Adrenal gland (tissue), 12 donors: ENCODE measurements around the gene ASH1L. TPM values are rescaled to one million over a fixed set of nuclear protein-coding genes. Genes with fewer than 3 reads are reported as not detected.
A peak's percentile ranks its signal among the peaks of the same experiment; 100 is the strongest.

Experiments used
- DNase-seq, 7 donors: peaks; one replicate each; pipeline ENCODE4 v3.0.0-alpha.2; 2019 to 2020
- H3K27ac ChIP-seq, 5 donors: fragments of 200-600 bp; sonication (generic) in 4 of 5; 1 replicate in 3 of 5; 2 replicates in 2 of 5; pipeline versions ENCODE4 v1.5.1 to v1.8.0; 2016 to 2020; ENCODE audit warnings: mild to moderate bottlenecking in 1 of 5
- H3K27me3 ChIP-seq: fragments of 200-600 bp; 2 replicates; pipeline ENCODE4 v1.8.0; 2021
- H3K36me3 ChIP-seq, 2 donors: fragments of 200-600 bp; replicated peaks in 1 of 2; 1 replicate in 1 of 2; 2 replicates in 1 of 2; pipeline versions ENCODE4 v1.5.1 to v1.8.0; 2018 to 2022
- H3K4me1 ChIP-seq, 2 donors: fragments of 200-600 bp; replicated peaks in 1 of 2; 1 replicate in 1 of 2; 2 replicates in 1 of 2; pipeline versions ENCODE4 v1.5.1 to v1.8.0; 2018 to 2021
- H3K4me3 ChIP-seq, 4 donors: fragments of 200-600 bp; sonication (generic) in 3 of 4; one replicate each; pipeline ENCODE4 v1.5.1; 2016 to 2018
- H3K9me3 ChIP-seq, 3 donors: fragments of 200-600 bp; sonication (generic) in 1 of 3; replicated peaks in 1 of 3; 1 replicate in 2 of 3; 2 replicates in 1 of 3; pipeline versions ENCODE4 v1.5.1 to v1.8.0; 2016 to 2021
- POLR2A ChIP-seq, 2 donors: fragments of 450-650 bp; IDR thresholded peaks; one replicate each; pipeline ENCODE4 v1.6.1; 2017; ENCODE audit warnings: antibody characterized with exemption in 2 of 2, mild to moderate bottlenecking in 2 of 2, moderate library complexity in 1 of 2
- WGBS, 4 donors: extraction: QIAGEN DNeasy Blood & Tissue Kit in 2 of 4; methylation state at CpG; one replicate each; pipeline versions ENCODE4 v1.1.5 to v1.1.7; 2013 to 2017; 5-methylcytosine and 5-hydroxymethylcytosine counted together
- intact Hi-C, 2 donors: fragments of 100-400 bp; cut with DNase I; formaldehyde crosslinking; loops; one replicate each; pipeline versions ENCODE4 v1.14.1 to v1.15.0; 2022 to 2023
- polyA plus RNA-seq, 3 donors: library from polyadenylated mRNA; stranded (reverse); fragments of 200-250 nt in 2 of 3; fragments of 350-450 nt in 1 of 3; fragmentation: Illumina TruSeq in 1 of 3; extraction: RNeasy Lipid Tissue Mini Kit (QIAGEN cat#74804) in 1 of 3; gene quantifications; one replicate each; pipeline ENCODE4 v1.2.3, GENCODE V29; 2013 to 2014
- total RNA-seq, 9 donors: library from RNA; depleted of rRNA in 4 of 9; stranded (reverse); fragments of >200 nt in 4 of 9; fragments of 120-200 nt in 1 of 9; fragmentation: NEBNext Ultra II Directional in 1 of 9; extraction: Animal tissue kit (Norgen Biotek cat#: 25700) in 1 of 9; gene quantifications; one replicate each; pipeline versions ENCODE4 v1.1.0 to v1.2.4, GENCODE V29; 2013 to 2023
- TF ChIP-seq, protein P1 (sequence below), 6 experiments: fragments of 450-650 bp in 4 of 6; fragments of 200-600 bp in 2 of 6; sonication (generic) in 1 of 6; IDR thresholded peaks; 1 replicate in 5 of 6; 2 replicates in 1 of 6; pipeline versions ENCODE4 v1.5.1 to v1.8.0; 2016 to 2021; ENCODE audit warnings: antibody characterized with exemption in 6 of 6, mild to moderate bottlenecking in 2 of 6, moderate library complexity in 1 of 6
- donor health status: healthy with polysubstance abuse.
- donor health status: Bipolar disorder and iron deficiency.
- donor health status: DM: yes; HTN: yes; CAD: no.
- donor health status: DM: no; HTN: no; CAD: no.
- donor health status: DM: no; HTN: no; CAD: no.
- donor health status: DM: yes; HTN: yes; CAD: no.

Gene ASH1L
- total and polyA plus RNA-seq, 12 donors, result 3.7 to 59.3 (median 41.8) TPM

GRCh38 chr1:155471026-155471425 lies 91.6 kb downstream of the ASH1L start:
- intact Hi-C loops, result no loop called here
- 89 to 97% (median 95%) methylated on average over 3 of the region's 3 CpGs for WGBS, 4 donors
- H3K27ac ChIP-seq, result no peak overlapping the region
- DNase-seq, result no peak
- TF ChIP-seq, protein P1, sequence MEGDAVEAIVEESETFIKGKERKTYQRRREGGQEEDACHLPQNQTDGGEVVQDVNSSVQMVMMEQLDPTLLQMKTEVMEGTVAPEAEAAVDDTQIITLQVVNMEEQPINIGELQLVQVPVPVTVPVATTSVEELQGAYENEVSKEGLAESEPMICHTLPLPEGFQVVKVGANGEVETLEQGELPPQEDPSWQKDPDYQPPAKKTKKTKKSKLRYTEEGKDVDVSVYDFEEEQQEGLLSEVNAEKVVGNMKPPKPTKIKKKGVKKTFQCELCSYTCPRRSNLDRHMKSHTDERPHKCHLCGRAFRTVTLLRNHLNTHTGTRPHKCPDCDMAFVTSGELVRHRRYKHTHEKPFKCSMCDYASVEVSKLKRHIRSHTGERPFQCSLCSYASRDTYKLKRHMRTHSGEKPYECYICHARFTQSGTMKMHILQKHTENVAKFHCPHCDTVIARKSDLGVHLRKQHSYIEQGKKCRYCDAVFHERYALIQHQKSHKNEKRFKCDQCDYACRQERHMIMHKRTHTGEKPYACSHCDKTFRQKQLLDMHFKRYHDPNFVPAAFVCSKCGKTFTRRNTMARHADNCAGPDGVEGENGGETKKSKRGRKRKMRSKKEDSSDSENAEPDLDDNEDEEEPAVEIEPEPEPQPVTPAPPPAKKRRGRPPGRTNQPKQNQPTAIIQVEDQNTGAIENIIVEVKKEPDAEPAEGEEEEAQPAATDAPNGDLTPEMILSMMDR (IDR thresholded peaks at IDR 0.05), result no peak
- no peak for TF ChIP-seq POLR2A (IDR thresholded peaks at IDR 0.05)
- peaks cover 26 to 55% of the 10 kb centered on the region in 2 donors for H3K4me1 ChIP-seq
- no peaks in the 10 kb centered on the region for H3K9me3 ChIP-seq
- no peaks in the 10 kb centered on the region for H3K36me3 ChIP-seq
- H3K27me3 ChIP-seq, result no peaks in the 10 kb centered on the region
- H3K4me3 ChIP-seq, result no peak overlapping the region

DNA sequence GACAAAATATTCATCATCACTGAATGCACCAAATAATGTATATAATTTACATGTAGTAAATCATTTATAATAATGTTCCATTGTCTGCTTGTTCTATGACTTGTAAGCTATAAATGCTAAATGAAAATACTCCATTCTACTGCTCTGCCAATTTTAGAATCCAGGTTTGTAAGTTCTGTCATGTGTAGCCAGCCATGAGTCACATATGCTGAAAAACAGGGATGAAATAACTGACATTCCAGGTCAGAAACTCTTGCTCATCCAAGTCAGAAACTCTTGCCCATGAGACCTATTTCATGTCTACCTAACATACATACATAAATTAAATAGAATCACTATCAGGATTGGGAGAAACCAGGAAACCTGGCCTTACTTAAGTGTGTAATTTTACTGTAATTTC lies 95.6 kb downstream of the ASH1L start:
- peak overlapping the region in 1 of 5 donors; percentile 20 for H3K27ac ChIP-seq
- no peaks in the 10 kb centered on the region for H3K36me3 ChIP-seq
- DNase-seq, result peak in 1 of 7 donors; percentile 14
- TF ChIP-seq POLR2A (IDR thresholded peaks at IDR 0.05), result no peak
- TF ChIP-seq, protein P1 (IDR thresholded peaks at IDR 0.05), result no peak
- H3K4me3 ChIP-seq, result no peak overlapping the region
- intact Hi-C loops, result no loop called here
- peaks cover 10 to 30% of the 10 kb centered on the region in 2 donors for H3K4me1 ChIP-seq
- no peaks in the 10 kb centered on the region for H3K9me3 ChIP-seq
- no peaks in the 10 kb centered on the region for H3K27me3 ChIP-seq

DNA sequence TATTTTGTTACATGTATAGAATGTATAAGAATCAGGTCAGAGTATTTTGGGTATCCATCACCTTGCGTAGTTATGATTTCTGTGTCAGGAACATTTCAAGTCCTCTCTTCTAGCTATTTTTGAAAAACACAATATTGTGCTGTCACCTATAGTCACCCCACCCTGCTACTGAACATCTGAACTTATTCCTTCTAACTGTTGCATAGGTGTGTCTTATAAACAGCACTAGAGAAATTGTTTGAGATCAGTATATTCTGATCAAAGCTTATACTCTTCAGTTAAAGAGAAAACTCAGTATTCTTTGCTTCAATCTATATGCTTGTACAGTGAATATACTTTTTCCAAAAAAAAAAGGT lies 96.0 kb downstream of the ASH1L start:
- Histone ChIP-seq H3K4me3 (no peak overlapping the region), H3K4me1 (peaks cover 10 to 30% of the 10 kb centered on the region in 2 donors), H3K9me3 (no peaks in the 10 kb centered on the region), H3K27ac (peak overlapping the region in 1 of 5 donors; percentile 13), H3K36me3 (no peaks in the 10 kb centered on the region), H3K27me3 (no peaks in the 10 kb centered on the region)
- WGBS, 4 donors, result 94 to 100% (median 99%) methylated on average over 1 of the region's 1 CpG
- no peak for DNase-seq
- TF ChIP-seq POLR2A (IDR thresholded peaks at IDR 0.05), result no peak
- intact Hi-C loops, result no loop called here

DNA sequence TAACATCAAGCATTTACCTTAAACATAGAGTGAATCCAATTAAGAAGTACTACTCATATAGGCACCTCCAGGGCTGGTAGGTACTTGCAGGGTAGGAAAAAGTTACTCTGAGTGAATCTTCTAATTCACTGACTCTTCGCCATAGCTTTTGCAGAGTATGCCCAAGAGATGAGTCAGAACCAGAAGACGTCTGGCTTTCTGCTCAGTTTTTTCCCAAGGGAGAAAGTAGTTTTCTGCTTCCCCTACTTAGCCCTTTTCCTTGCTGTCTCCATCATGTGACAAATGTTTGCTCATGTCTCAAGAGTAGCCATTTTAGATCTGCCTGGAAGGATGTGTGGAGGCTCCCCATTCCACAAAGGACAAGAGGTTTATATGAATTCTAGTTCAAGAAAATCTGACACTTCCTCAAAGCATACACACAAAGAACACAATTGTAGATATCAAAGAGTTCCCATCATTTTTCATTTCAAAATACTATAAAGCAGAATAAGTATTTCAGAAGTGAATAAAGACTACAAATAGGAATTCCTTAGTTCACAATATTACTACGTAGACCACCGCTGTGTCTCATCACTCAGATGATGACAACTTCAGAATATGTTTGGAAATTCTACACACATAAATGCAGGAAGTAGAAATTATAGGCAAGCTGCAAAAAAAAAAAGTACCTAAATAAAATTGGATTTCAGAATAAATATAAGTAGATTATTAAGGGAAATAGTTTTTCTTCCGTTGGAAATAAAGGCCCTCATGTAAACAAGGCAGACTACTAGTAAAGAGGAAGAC lies 98.5 kb downstream of the ASH1L start:
- no peaks in the 10 kb centered on the region for H3K27me3 ChIP-seq
- TF ChIP-seq, protein P1 (IDR thresholded peaks at IDR 0.05), result no peak
- no peak for TF ChIP-seq POLR2A (IDR thresholded peaks at IDR 0.05)
- intact Hi-C loops, result no loop called here
- 74 to 84% (median 81%) methylated on average over 5 of the region's 5 CpGs for WGBS, 4 donors
- peaks cover 10 to 25% of the 10 kb centered on the region in 2 donors for H3K4me1 ChIP-seq
- H3K36me3 ChIP-seq, result peaks cover 0 to 4% of the 10 kb centered on the region in 2 donors
- no peak overlapping the region for H3K4me3 ChIP-seq
- DNase-seq, result no peak
- H3K9me3 ChIP-seq, result no peaks in the 10 kb centered on the region
- H3K27ac ChIP-seq, result no peak overlapping the region

DNA sequence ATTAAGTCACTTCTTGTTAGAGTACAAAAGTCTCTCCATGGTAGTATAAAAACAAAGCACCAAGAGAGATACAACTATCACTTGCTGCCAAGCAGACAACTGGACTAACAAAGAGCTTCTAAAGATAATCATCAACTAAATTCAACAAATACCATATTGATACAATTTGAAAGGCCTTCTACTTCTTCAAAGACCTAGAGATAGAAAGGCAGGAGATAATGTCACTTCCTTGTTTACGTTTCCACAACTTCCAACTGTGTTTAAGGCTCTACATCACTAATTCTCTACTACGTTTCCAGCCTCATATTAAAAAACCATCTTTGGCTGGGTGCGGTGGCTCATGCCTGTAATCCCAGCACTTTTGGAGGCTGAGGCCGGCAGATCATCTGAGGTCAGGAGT lies 104.5 kb downstream of the ASH1L start:
- TF ChIP-seq, protein P1 (IDR thresholded peaks at IDR 0.05), result no peak
- TF ChIP-seq POLR2A (IDR thresholded peaks at IDR 0.05), result no peak
- Histone ChIP-seq H3K27me3 (no peaks in the 10 kb centered on the region), H3K4me3 (no peak overlapping the region), H3K36me3 (peaks cover 0 to 5% of the 10 kb centered on the region in 2 donors), H3K27ac (no peak overlapping the region), H3K4me1 (peaks cover 9 to 13% of the 10 kb centered on the region in 2 donors), H3K9me3 (no peaks in the 10 kb centered on the region)
- 92 to 98% (median 96%) methylated on average over 4 of the region's 4 CpGs for WGBS, 4 donors
- no peak for DNase-seq
- intact Hi-C loops, result no loop called here
